Stomach (tissue), 4 donors: ENCODE results near the gene OR52W1.

Experiments
- EP300 ChIP-seq: sonication (generic); formaldehyde crosslinking; IDR thresholded peaks from one replicate; pipeline ENCODE4 v1.6.1; 2017; ENCODE audit warnings: antibody characterized with exemption
- POLR2A ChIP-seq, 4 donors: fragments of 450-650 bp; IDR thresholded peaks; one replicate each; pipeline ENCODE4 v1.6.1; 2016; ENCODE audit warnings: antibody characterized with exemption in 4 of 4, control low read depth in 2 of 4, mild to moderate bottlenecking in 1 of 4, moderate library complexity in 1 of 4
- POLR2AphosphoS5 ChIP-seq, 3 donors: sonication (generic); formaldehyde crosslinking; IDR thresholded peaks; one replicate each; pipeline ENCODE4 v1.6.1; 2016; ENCODE audit warnings: antibody characterized with exemption in 3 of 3
- TF ChIP-seq, protein P1 (sequence below), 7 experiments: fragments of 450-650 bp in 4 of 7; fragments of 200-600 bp in 3 of 7; sonication (generic) in 3 of 7; IDR thresholded peaks; one replicate each; pipeline ENCODE4 v1.5.1; 2016 to 2019; ENCODE audit warnings: antibody characterized with exemption in 7 of 7, control low read depth in 2 of 7, mild to moderate bottlenecking in 1 of 7

DNA sequence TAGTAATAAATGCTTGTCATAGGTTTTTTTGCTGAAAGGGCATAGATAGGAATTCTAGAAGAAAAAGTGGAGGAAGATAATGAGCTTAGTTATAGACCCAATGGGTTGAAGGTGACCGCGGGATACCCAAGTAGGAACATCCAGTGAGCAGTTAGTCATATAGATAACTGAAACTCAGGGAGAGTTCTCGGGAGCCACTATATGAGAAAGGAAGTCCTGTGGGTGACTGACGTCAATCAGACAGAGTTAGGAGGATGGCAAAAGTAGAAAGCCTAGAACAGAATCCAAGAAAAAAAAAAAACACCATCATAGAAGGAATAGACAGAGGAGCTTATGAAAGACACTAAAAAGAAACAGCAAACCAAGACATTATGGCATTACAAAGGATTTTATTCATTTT lies 38.2 kb downstream of the OR52W1 start:
- TF ChIP-seq, protein P1, sequence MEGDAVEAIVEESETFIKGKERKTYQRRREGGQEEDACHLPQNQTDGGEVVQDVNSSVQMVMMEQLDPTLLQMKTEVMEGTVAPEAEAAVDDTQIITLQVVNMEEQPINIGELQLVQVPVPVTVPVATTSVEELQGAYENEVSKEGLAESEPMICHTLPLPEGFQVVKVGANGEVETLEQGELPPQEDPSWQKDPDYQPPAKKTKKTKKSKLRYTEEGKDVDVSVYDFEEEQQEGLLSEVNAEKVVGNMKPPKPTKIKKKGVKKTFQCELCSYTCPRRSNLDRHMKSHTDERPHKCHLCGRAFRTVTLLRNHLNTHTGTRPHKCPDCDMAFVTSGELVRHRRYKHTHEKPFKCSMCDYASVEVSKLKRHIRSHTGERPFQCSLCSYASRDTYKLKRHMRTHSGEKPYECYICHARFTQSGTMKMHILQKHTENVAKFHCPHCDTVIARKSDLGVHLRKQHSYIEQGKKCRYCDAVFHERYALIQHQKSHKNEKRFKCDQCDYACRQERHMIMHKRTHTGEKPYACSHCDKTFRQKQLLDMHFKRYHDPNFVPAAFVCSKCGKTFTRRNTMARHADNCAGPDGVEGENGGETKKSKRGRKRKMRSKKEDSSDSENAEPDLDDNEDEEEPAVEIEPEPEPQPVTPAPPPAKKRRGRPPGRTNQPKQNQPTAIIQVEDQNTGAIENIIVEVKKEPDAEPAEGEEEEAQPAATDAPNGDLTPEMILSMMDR (IDR thresholded peaks at IDR 0.05): no peak
- no peak for TF ChIP-seq POLR2A (IDR thresholded peaks at IDR 0.05)
- TF ChIP-seq POLR2AphosphoS5 (IDR thresholded peaks at IDR 0.05): no peak
- no peak for TF ChIP-seq EP300
